HL-60 (cell line): ENCODE data around the gene CLEC2L.

Experiments
- DNase-seq, 2 experiments: peaks; one replicate each; pipeline ENCODE4 v3.0.0-alpha.2; 2010 to 2020; ENCODE audit warnings: low read depth in 1 of 2, low spot score in 1 of 2
- H3K27ac ChIP-seq: fragments of 250-450 bp; sonication (Bioruptor Pico); replicated peaks from 2 replicates; pipeline ENCODE4 v1.5.1; 2020; ENCODE audit warnings: mild to moderate bottlenecking, moderate library complexity
- H3K27me3 ChIP-seq: fragments of 250-450 bp; sonication (Bioruptor Pico); 2 replicates; pipeline ENCODE4 v1.5.1; 2021; ENCODE audit warnings: mild to moderate bottlenecking, moderate library complexity; ENCODE audit not compliant: insufficient read depth, poor library complexity, severe bottlenecking
- H3K4me3 ChIP-seq: replicated peaks from 2 replicates; pipeline ENCODE4 v1.5.1; 2011; ENCODE audit warnings: mild to moderate bottlenecking, control low read depth, low read length; ENCODE audit not compliant: insufficient read depth
- CTCF ChIP-seq: IDR thresholded peaks from one replicate; pipeline ENCODE4 v1.5.1; 2011; ENCODE audit warnings: low read length, control low read depth, inconsistent platforms; ENCODE audit not compliant: insufficient read depth
- GABPA ChIP-seq: IDR thresholded peaks from 2 replicates; pipeline ENCODE4 v1.6.1; 2012; ENCODE audit warnings: low read depth
- POLR2AphosphoS5 ChIP-seq: IDR thresholded peaks from 2 replicates; pipeline ENCODE4 v1.6.1; 2012; ENCODE audit warnings: low read depth
- REST ChIP-seq: IDR thresholded peaks from 2 replicates; pipeline ENCODE4 v1.6.1; 2012; ENCODE audit warnings: low read depth; ENCODE audit not compliant: insufficient replicate concordance
- SPI1 ChIP-seq: IDR thresholded peaks from 2 replicates; pipeline ENCODE4 v1.6.1; 2012; ENCODE audit warnings: low read depth, mild to moderate bottlenecking, borderline replicate concordance

Gene CLEC2L

GRCh38 chr7:139500770-139501138 is 22.7 kb upstream of the CLEC2L start:
- Histone ChIP-seq H3K27ac (no peak overlapping the region), H3K4me3 (no peak overlapping the region), H3K27me3 (peaks cover 3% of the 10 kb centered on the region)
- no peak for DNase-seq
- TF ChIP-seq REST (no peak), GABPA (no peak), CTCF (no peak), SPI1 (no peak), POLR2AphosphoS5 (no peak)

GRCh38 chr7:139502226-139502625 is 21.3 kb upstream of the CLEC2L start:
- Histone ChIP-seq H3K27ac (no peak overlapping the region), H3K4me3 (no peak overlapping the region), H3K27me3 (peaks cover 3% of the 10 kb centered on the region)
- TF ChIP-seq REST (no peak), SPI1 (no peak), CTCF (no peak), POLR2AphosphoS5 (no peak), GABPA (no peak)
- no peak for DNase-seq

- H3K27ac ChIP-seq: no peak overlapping the region
- TF ChIP-seq GABPA (no peak), CTCF (no peak), SPI1 (no peak), REST (no peak), POLR2AphosphoS5 (no peak)
- no peak for DNase-seq
- no peaks in the 10 kb centered on the region for H3K27me3 ChIP-seq
- no peak overlapping the region for H3K4me3 ChIP-seq
Observed at GRCh38 chr7:139505563-139505962, 17.9 kb upstream of the CLEC2L start.
